Measurements from ENCODE around the gene ITPKA.

Gene ITPKA

DNA sequence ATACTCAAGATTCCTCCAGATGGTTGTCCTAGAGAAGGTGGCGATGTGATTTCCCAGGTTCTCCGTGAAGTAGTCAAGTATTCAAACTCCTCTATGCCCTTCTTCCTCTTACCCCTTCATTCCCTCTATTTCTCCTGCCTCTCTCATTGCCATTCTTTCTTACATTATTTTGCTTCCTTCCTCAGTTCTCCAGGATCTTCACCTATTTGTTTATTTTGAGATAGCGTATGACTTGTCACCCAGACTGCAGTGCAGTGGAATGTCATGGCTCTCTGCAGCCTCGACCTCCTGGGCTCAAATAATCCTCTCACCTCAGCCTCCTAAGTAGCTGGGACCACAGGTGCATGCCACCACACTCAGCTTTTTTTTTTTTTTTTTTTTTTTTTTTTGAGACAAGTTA lies 1.8 kb upstream of the ITPKA start:
- no peak for DNase-seq

DNA sequence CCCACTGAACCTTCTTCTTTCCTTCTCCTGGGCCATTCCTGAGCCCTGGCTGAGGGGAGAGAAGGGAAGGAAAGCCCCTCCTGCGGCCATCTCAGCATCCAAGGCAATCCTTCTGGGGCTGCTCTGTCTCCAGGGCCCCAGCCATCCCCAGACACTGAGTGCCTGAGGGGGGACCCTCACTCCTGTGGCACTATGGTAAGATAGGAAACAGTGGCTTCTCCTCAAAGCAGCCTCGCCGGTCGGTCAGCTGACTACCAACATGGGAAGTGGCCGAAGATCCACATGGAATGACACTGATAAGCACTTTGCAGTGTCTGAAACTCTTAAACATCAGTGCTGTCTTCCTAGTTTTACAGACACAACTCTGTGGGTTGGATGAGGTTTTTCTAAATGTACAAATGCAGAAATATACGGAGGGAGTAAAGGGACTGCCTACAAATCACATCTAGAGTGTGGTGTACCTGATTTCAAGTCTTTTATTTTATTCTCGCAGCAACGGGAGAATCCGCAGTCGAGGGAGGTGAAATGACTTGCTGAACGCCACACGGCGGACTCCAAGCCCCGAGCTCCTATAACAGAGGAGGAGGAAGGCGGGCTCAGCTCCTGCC lies 973 bp upstream of the ITPKA start:
- no peak for DNase-seq

DNA sequence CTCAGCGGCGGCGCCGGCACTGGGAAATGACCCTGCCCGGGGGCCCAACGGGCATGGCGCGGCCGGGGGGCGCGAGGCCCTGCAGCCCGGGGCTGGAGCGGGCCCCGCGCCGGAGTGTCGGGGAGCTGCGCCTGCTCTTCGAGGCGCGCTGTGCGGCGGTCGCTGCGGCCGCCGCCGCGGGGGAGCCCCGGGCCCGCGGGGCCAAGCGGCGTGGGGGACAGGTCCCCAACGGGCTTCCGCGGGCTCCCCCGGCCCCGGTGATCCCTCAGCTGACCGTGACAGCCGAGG lies 172 bp downstream of the ITPKA start:
- DNase-seq = no peak

DNA sequence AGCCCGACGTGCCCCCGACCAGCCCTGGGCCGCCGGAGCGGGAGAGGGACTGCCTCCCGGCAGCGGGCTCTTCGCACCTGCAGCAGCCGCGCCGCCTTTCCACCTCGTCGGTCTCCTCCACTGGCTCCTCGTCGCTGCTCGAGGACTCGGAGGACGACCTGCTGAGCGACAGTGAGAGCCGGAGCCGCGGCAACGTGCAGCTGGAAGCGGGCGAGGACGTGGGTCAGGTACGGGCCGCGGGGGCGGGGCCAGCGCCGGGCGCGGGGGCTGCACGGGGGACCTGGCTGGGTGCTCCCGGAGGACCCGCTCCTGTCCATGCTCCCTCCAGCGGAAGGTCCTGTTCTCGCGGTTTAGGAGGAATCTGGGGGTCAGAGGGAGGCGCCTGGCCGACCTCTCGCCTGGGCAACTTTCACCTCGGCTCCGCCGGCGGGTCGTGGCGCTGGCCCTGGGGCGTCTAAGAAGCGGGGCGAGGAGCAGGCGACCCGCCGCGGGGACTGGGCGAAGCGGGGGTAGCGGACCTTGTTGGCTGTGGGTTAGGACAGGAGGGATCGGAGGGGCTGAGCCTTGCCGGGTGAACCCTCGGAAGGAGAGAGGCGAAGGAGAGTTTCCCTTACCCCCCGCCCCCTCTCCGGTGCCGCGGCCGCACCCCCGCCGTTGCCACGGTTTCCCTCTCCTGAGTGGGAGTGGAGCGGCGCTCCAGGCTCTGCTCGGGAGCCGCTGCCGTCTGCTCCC lies 682 bp downstream of the ITPKA start:
- DNase-seq = no peak

DNA sequence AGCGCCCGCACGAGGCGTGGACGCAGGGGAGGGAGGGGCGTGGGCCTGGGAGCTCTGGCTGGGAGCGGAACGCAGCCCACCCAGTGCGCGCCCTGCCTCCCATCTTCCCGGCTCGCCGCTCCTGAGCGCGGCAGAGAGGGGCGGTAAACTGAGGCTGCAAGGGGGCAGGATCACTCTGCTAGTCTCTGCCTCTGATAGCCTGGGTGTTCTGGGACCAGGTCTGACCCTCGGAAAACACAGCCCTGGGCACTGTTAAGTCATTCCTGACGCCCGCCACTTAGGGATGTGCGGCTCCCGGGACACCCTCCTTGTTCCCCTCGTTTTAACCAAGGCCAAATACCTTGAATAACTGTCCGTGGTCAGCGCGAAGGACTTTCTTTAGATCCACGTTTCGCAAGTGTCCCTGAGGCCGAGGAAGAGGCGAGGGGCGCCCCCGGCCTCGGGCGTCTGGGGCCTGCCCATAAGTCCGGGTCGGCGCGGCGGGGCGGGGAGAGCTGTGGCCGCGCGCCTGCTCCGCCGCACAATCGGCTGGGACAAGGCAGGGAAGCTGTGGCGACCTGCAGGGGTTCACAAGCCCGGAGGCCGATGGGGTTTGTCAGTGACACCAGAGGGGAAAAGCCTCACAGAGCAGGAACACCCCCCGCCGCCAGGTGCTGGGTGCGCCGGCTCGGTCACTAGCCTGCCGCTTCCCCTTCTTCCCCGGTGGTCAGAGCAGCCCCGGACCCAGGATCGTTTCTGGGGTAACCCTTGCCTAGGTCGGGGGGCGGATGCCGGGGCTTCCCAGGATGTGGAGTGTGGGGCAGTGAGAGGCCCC lies 1.5 kb downstream of the ITPKA start:
- no peak for DNase-seq

DNA sequence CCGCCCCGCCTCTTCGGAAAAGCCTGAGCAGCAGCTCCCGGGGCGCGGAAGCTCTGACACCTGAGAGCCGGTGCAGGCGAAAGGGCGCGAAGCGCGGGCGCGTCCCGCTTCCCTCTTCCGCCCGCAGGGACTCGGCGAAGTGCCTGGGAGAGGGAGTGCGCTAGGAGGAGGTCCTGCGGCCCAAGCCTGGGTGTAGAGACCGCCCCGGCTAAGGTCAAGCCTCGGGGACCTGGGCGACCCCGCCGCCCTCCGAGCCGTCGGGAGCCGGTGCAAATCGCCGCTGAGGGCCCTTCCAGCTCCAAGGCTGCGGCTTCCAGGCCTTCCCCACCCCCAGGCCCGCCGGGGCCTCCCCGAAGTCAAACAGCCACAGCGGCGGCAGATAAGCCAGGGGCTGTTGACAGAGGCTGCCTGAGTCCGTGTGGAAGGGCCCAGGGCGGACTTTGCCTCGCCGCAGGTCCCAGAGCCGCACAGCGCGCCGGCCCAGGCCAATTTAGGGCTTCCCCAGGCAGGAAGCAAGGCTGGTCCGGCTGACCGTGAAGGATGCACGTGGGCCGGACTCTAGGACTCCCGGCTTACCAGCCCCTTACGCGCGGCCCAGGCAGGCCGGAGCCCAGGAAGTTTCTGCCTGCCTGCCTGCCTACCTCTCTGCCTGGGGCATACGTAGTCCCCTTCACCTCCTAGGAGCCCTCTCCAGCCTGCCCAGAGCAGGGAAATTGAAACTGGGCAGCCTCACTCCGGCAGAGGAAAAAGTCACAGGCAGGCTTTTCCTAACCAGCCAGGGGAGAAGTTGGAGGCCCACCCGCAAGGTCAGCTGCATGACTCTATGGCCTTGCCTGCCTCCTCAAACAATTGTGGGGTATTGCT lies 2.3 kb downstream of the ITPKA start:
- DNase-seq = no peak

DNA sequence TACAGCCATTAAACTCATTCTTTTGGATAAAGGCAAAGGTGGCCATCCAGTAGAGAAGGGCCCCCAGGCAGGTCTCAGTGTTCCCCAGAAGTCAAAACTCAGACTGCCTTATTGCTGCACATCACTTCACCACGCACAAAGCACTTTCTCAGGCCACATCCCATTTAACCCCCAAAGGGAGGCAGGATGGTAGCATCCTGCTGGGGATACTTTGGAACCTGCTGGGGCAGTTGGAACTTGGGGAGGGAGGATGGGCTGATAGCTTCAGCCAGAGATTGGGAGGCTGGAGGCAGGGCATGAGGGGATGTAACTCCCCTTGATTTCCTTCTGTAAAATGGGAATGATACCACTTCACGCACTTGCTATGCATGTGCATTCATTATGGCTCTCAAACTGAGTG lies 5.0 kb downstream of the ITPKA start:
- DNase-seq = no peak

DNA sequence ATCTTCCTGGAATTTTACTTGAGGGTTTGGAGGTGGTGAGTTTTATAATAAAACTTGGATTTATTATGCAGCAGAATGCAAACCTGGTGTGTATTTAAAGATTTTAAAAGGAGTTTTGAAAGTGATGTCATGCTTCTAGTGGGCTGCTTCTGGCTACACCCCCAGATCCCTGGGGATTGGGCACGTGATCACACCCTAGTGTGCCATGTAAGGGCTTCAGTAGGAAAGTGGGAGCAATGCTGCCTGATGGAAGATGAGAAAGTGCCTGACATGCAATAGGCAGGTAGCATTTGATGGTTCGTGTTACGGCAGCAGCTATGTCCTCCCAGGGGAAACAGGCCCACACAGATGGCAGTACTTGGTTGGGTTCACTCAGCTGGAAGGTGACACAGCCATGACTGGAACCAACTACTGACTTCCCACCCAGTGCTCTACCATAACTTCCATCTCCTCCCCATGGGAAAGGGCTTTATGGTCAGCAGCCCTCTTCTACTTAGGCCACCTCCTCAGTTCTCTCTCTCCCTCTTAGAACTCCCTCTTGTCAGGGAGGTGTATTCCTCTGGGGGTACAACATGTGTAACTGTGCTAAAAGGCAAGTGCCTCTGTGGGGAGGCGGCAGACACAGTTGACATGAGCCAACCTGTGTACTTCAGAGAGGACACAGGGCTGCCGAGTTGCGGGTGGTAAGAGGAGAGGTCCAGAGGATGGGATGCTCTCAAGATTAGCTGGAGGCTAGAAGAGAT lies 5.6 kb downstream of the ITPKA start:
- DNase-seq = no peak

DNA sequence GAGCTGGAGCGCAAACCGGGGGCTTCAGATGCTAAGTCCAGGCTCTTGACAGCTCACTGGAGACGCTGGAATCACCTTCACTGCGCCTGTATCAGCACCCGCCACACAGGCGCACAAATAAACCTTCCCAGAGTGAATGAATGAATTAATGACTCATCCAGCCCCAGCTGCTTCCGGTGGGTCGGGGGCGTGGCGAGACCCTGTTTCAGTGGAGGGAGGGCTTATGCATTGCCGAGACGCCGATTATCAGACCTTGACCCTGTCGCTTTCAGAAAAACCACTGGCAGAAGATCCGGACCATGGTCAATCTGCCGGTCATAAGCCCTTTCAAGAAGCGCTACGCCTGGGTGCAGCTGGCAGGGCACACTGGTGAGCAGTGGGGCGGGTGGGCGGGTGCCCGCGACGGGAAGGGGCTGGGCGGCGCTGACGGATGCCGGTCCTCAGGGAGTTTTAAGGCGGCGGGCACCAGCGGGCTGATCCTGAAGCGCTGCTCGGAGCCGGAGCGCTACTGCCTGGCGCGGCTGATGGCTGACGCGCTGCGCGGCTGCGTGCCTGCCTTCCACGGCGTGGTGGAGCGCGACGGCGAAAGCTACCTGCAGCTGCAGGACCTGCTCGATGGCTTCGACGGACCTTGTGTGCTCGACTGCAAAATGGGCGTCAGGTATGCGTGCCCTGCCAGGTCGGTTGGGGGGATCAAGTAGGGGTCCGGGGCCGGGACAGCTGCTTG lies 7.7 kb downstream of the ITPKA start:
- DNase-seq = no peak

DNA sequence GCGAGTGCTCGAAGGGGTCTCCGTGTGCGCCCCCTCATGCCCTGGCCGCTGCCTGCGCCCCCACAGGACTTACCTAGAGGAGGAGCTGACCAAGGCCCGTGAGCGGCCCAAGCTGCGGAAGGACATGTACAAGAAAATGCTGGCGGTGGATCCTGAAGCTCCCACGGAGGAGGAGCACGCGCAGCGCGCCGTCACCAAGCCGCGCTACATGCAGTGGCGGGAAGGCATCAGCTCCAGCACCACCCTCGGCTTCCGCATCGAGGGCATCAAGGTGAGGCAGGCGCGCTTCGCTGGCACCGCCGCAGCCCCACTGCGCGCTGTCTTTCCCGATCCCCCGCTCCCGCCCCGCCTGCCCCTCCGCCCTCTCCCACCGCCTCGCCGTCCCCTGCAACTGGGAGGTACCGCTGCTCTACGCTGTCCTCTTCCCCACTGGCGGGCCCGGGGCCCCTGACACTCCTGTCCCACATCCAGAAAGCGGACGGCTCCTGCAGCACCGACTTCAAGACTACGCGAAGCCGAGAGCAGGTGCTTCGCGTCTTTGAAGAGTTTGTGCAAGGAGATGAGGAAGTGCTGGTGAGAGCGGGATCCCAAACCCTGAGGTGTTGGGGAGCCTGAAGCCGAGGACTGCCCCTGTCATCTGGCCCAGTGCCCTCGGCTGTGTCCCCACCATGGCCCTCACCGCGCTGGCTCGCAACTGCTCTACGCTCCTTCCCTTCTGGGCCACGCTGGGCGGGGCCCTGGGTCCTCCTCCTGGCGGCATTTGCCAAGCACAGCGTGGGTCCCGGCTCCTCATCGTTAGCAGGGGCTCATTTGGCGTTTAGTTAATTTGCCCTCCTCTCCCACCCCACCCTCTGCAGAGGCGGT lies 8.5 kb downstream of the ITPKA start:
- DNase-seq = no peak

DNA sequence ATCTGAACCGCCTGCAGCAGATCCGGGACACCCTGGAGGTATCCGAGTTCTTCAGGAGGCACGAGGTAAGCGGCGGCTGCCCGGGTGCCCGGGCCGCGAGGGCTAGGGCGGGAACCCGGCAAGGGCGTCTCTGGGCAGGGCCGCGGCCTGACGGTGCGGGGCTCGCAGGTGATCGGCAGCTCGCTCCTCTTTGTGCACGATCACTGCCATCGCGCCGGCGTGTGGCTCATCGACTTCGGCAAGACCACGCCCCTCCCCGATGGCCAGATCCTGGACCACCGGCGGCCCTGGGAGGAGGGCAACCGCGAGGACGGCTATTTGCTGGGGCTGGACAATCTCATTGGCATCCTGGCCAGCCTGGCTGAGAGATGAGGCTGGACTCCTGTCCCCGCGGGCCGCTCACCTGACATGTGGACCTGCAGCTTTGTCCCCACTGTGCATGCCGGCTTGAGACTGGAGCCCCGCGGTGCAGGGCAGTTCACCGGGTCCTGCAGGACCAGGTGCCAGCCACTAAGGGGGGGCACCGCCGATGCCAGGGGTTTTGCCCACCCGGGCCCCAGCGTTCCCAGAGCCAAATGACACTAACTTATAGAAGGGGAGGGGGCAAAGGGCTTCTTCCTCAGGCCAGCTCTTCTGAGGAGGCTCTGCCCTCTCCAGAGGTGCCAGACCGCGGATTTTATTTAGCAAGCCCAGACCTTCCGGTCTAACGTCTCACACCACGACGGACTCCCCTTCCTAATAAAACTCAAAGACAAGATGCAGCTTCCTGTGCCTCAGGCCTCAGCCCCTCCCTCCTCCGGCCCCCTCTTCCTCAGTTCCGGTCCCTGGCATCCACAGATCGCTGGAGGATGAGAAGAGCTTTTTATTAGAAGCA lies 9.4 kb downstream of the ITPKA start:
- DNase-seq = no peak

DNA sequence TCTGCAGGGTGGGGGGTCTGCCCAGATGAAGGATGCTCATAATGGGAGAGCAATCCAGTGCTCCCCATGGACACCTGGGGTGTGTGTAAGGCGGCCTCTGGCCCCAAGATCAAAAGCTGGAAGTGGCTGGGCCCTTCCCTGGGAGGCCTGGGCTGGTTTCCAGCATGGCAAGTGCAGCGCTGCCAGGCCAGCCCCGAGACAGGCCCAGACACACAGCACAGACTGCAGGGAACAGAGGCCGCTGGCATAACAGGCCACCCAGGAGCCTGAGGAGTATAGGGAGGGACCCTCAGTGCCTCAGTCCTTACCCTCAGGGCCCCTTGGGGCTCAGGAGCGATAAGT lies 10.0 kb downstream of the ITPKA start:
- DNase-seq = no peak

DNA sequence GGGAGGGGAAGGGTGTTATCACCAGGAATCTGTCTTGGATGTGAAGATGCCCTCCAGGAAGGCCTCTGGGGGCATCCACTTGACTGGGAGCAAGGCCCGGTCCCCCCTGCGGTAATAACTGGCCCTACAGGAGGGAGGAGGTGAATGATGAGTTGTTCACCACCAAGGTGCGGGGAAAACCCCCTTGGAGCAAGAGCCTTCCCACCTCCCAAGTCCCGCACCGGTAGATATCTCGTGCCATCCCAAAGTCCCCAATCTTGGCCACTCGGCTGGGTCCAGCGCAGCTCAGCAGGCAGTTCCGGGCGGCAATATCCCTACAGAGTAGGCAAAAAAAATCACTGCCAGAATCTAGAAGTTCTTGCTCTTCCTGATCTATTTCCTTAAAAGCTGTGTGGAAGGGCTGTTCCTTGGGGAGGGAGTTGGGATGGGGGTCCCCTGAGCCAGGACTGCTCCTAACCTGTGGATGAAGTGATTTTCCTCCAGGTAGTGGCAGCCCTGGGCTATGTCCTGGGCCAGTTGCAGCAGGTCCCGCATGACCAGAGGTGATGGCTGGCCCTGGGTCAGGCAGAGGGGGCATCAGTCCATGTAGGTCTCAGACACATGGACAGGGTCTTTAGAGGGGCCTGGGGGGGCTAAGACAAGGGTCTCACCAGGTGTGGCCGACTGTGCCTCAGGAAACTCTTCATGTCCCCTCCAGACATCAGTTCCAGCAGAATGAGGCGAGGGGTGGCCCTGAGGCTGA lies 11.2 kb downstream of the ITPKA start:
- no peak for DNase-seq

DNA sequence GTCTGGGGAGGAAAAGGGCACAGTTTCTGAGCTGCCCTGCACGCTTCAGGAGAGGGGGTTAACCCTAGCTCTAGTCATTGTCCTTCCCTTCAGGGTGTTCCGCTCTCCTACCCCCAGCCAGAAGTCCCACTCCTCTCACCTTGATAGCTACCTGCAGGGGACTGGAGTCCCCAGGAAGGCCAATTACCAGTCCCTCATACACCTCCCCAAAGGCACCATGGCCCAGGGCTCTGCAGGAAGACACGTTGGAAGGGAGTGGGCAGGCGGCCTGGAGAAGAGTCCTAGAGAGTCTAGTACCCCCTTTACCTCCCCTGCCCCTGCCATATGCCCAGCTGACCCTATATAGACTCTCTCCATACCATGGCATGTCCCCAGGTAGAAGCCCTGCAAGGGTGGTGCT lies 12.1 kb downstream of the ITPKA start:
- DNase-seq = no peak

DNA sequence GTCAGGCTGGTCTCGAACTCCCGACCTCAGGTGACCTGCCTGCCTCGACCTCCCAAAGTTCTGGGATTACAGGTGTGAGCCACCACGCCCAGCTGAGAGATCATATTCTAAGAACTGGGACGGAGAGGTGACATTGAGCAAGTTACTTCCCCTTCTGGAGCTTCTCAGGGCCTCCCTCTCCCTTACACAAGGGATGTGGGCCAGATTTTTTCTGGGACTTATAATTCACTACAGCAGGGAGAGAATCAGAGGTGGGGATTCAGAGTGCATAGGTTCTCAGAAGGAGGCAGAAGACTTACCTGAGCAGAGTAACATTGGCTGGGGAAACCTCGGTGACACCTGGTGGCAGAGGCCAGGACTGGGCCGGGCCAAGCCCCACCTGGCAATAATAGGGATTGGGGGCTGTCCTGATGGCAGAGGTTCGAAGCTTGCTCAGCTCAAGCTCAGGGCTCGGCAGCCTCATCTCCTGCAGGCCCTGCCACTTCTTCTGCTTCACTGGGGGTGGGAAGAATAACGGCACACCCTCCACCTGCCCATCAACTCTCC lies 13.2 kb downstream of the ITPKA start:
- DNase-seq = no peak

DNA sequence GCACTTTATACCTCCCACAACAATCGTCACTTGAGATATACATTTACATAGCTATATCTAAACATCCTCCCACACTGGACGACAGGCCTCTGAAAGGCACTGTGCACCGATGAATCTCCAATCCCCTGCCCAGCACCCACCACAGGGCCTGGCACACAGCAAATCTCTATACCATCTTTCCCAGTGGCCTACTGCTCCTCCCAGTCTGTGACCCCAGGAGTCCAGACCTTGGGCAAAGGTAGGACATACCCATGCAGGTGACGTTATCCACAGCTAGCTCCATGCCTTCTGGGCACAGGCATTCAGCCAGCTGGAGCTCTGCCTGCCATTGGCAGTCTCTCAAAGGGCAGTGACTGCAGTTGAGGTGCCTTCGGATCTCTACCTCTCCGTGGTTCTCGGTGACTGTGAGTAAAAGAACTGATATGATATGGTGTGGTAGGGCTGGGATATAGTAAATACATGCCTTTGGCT lies 14.2 kb downstream of the ITPKA start:
- DNase-seq = no peak

DNA sequence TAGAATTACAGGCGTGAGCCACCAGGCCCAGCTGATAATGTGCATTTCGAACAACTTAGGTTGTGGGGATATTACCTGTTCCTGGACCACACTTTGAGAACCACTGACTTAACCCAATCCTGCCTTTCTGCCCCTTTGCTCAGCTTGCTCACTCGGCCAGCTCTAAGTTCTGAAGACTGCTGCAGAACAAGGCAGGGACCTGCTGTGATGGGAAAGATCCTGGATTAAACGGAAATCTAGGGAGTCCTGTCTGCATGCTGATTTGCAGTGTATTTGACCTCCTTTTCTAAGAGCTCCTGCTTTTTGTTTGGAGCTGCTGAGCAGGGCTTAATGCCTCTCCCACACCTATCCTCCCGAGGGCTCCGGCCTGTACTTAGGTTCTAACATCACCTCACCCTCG lies 17.1 kb downstream of the ITPKA start:
- no peak for DNase-seq

DNA sequence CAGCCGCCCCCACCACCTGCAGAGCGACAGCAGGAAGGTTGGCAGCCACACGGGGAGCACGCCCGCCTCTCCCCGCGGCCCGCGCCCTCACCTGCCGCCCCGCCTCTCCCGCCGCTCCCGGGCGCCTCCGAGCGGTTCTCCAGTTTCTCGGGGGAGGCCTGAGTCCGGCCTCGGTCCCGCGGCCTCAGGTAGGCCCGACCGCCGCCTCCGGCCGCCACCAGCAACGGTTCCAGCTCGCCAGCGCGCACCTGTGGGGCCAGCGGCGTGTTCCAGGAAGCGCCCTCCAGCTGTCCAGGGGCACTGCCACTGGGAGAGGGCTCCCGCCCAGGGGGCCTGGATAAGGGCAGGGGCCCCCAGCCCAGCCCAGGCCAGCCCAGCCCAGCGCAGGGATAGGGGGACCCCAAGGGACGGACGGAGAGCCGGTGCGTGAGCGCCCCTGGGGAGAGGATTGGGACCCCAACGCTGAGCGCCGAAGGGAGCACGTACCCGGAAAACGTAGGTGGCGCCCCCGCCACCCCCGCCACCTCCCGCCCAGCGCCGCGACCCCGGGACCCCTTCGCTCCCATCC lies 17.7 kb downstream of the ITPKA start:
- DNase-seq = no peak

All from activated T-cell treated with anti-CD3 and anti-CD28 coated beads for 4 hours (primary cell).